H1 (cell line): ENCODE results near the gene CACNA1F. TPM values are rescaled to one million over a fixed set of nuclear protein-coding genes. Genes with fewer than 3 reads are reported as not detected.

Source experiments
- CTCF ChIA-PET: fragments of 300-600 bp; sonication (Branson Sonifier 250); formaldehyde crosslinking; loops from one replicate; lab custom pipeline; 2021; ENCODE audit not compliant: partially characterized antibody; lab: Charles Lee
- POLR2A ChIA-PET: fragments of 300-600 bp; sonication (Branson Sonifier 250); formaldehyde crosslinking; loops from one replicate; lab custom pipeline; 2021; ENCODE audit warnings: inconsistent platforms; ENCODE audit not compliant: partially characterized antibody; lab: Charles Lee
- DNase-seq, 2 experiments: peaks; one replicate each; pipeline versions ENCODE4 v3.0.0 to v3.0.0-alpha.2; 2010 to 2022; ENCODE audit warnings: low spot score in 2 of 2, low read depth in 1 of 2, mixed read lengths in 1 of 2
- FAIRE-seq: peaks from 2 replicates; lab custom pipeline; 2011; peaks lifted over from hg19 to GRCh38; lab: Jason Lieb, UNC
- H2AFZ ChIP-seq: 2 replicates; pipeline ENCODE4 v1.8.1; 2012; ENCODE audit warnings: low read length, inconsistent platforms
- H2AK5ac ChIP-seq: 2 replicates; pipeline ENCODE4 v1.6.1; 2013; ENCODE audit warnings: low read depth, low read length
- H2BK120ac ChIP-seq: replicated peaks from 2 replicates; pipeline ENCODE3; 2013; ENCODE audit warnings: low read depth, low read length, inconsistent platforms
- H2BK12ac ChIP-seq: 2 replicates; pipeline ENCODE4 v1.6.1; 2013; ENCODE audit warnings: low read depth, low read length
- H2BK15ac ChIP-seq: 2 replicates; pipeline ENCODE4 v1.6.1; 2013; ENCODE audit warnings: low read length
- H2BK20ac ChIP-seq: 2 replicates; pipeline ENCODE4 v1.6.1; 2013; ENCODE audit warnings: low read length
- H2BK5ac ChIP-seq: 2 replicates; pipeline ENCODE4 v1.6.1; 2013; ENCODE audit warnings: low read depth, low read length
- H3K14ac ChIP-seq: 2 replicates; pipeline ENCODE4 v1.6.1; 2013; ENCODE audit warnings: inconsistent platforms; ENCODE audit not compliant: insufficient read length
- H3K18ac ChIP-seq: 2 replicates; pipeline ENCODE4 v1.6.1; 2013; ENCODE audit warnings: low read length; ENCODE audit errors: extremely low read depth
- H3K23ac ChIP-seq: 2 replicates; pipeline ENCODE4 v1.6.1; 2013; ENCODE audit warnings: inconsistent platforms; ENCODE audit not compliant: insufficient read length
- H3K23me2 ChIP-seq: 2 replicates; pipeline ENCODE4 v1.6.1; 2013; ENCODE audit warnings: low read depth, low read length
- H3K27ac ChIP-seq: 2 replicates; pipeline ENCODE4 v1.6.1; 2011; ENCODE audit warnings: low read depth, low read length, inconsistent platforms
- H3K27me3 ChIP-seq, 4 experiments: replicated peaks in 1 of 4; 1 replicate in 1 of 4; 2 replicates in 3 of 4; pipeline versions ENCODE4 v1.6.1 to v1.8.1; 2011 to 2013; ENCODE audit warnings: low read length in 3 of 4, mild to moderate bottlenecking in 3 of 4, inconsistent platforms in 2 of 4, mixed read lengths in 2 of 4, moderate library complexity in 1 of 4; ENCODE audit not compliant: control insufficient read depth in 3 of 4, insufficient read depth in 3 of 4; ENCODE audit errors: extremely low read depth in 1 of 4
- H3K36me3 ChIP-seq, 4 experiments: 2 replicates each; pipeline versions ENCODE4 v1.6.1 to v1.8.1; 2011 to 2013; ENCODE audit warnings: mild to moderate bottlenecking in 4 of 4, low read length in 3 of 4, moderate library complexity in 2 of 4, control low read depth in 1 of 4, inconsistent platforms in 1 of 4; ENCODE audit not compliant: insufficient read depth in 4 of 4, control insufficient read depth in 2 of 4
- H3K4ac ChIP-seq: replicated peaks from 2 replicates; pipeline ENCODE3; 2013; ENCODE audit warnings: low read length, low read depth, mixed read lengths, inconsistent platforms; ENCODE audit not compliant: insufficient read length
- H3K4me1 ChIP-seq, 4 experiments: replicated peaks in 1 of 4; 1 replicate in 1 of 4; 2 replicates in 3 of 4; pipeline versions ENCODE4 v1.6.1 to v1.8.1; 2011 to 2013; ENCODE audit warnings: low read length in 3 of 4, inconsistent platforms in 2 of 4, mixed read lengths in 1 of 4; ENCODE audit not compliant: insufficient read depth in 4 of 4, control insufficient read depth in 3 of 4
- H3K4me2 ChIP-seq, 2 experiments: 2 replicates each; pipeline versions ENCODE4 v1.6.1 to v1.8.1; 2011 to 2013; ENCODE audit warnings: low read depth in 2 of 2, low read length in 2 of 2, control low read depth in 1 of 2, inconsistent platforms in 1 of 2, mild to moderate bottlenecking in 1 of 2; ENCODE audit not compliant: insufficient read depth in 1 of 2
- H3K4me3 ChIP-seq, 4 experiments: fragments of 200-600, 300-600 bp in 1 of 4; sonication (generic), shearing (Covaris generic), sonication (Bioruptor Twin) in 1 of 4; 2 replicates each; pipeline versions ENCODE4 v1.5.1 to v1.8.1; 2011 to 2016; ENCODE audit warnings: low read length in 4 of 4, low read depth in 3 of 4, control low read depth in 2 of 4, inconsistent platforms in 2 of 4, mild to moderate bottlenecking in 2 of 4, mixed read lengths in 1 of 4, moderate library complexity in 1 of 4; ENCODE audit not compliant: insufficient read depth in 2 of 4; ENCODE audit errors: extremely low read depth in 1 of 4
- H3K56ac ChIP-seq: replicated peaks from 2 replicates; pipeline ENCODE3; 2013; ENCODE audit warnings: low read depth, mild to moderate bottlenecking, mixed read lengths, low read length, inconsistent platforms; ENCODE audit not compliant: insufficient read length
- H3K79me1 ChIP-seq: 2 replicates; pipeline ENCODE4 v1.6.1; 2013; ENCODE audit warnings: low read depth, low read length, control low read depth
- H3K79me2 ChIP-seq, 2 experiments: 2 replicates each; pipeline versions ENCODE4 v1.6.1 to v1.8.1; 2012 to 2013; ENCODE audit warnings: low read length in 2 of 2, mild to moderate bottlenecking in 2 of 2, inconsistent platforms in 1 of 2; ENCODE audit not compliant: insufficient read depth in 2 of 2, control insufficient read depth in 1 of 2
- H3K9ac ChIP-seq, 4 experiments: replicated peaks in 1 of 4; 1 replicate in 1 of 4; 2 replicates in 3 of 4; pipeline versions ENCODE4 v1.6.1 to v1.8.1; 2011 to 2013; ENCODE audit warnings: low read depth in 3 of 4, low read length in 3 of 4, control low read depth in 2 of 4, mild to moderate bottlenecking in 2 of 4, moderate library complexity in 2 of 4, inconsistent platforms in 1 of 4; ENCODE audit errors: extremely low read depth in 1 of 4
- H3K9me3 ChIP-seq, 2 experiments: 2 replicates each; pipeline versions ENCODE4 v1.6.1 to v1.8.1; 2012 to 2013; ENCODE audit warnings: mild to moderate bottlenecking in 2 of 2, moderate library complexity in 2 of 2, control low read depth in 1 of 2, inconsistent platforms in 1 of 2, low read depth in 1 of 2, low read length in 1 of 2, mixed read lengths in 1 of 2; ENCODE audit not compliant: insufficient read depth in 2 of 2
- H4K20me1 ChIP-seq, 2 experiments: replicated peaks in 1 of 2; 2 replicates each; pipeline versions ENCODE3 to v1.8.1; 2011 to 2013; ENCODE audit warnings: inconsistent platforms in 2 of 2, low read length in 2 of 2, mild to moderate bottlenecking in 1 of 2; ENCODE audit not compliant: insufficient read depth in 2 of 2, control insufficient read depth in 1 of 2
- H4K5ac ChIP-seq: 2 replicates; pipeline ENCODE4 v1.6.1; 2013; ENCODE audit warnings: low read length, low read depth, mixed read lengths, inconsistent platforms; ENCODE audit not compliant: insufficient read length
- H4K8ac ChIP-seq: 2 replicates; pipeline ENCODE4 v1.8.0; 2013; ENCODE audit warnings: mild to moderate bottlenecking, moderate library complexity, low read length, inconsistent platforms; ENCODE audit not compliant: insufficient read depth; ENCODE audit errors: extremely low read depth
- H4K91ac ChIP-seq: replicated peaks from 2 replicates; pipeline ENCODE3; 2013; ENCODE audit warnings: low read length, mixed read lengths, inconsistent platforms; ENCODE audit not compliant: insufficient read length
- BRCA1 ChIP-seq: IDR thresholded peaks from 2 replicates; pipeline ENCODE4 v1.6.1; 2012; ENCODE audit warnings: low read depth, low read length, improper control_type of control experiment
- EGR1 ChIP-seq: IDR thresholded peaks from 2 replicates; pipeline ENCODE4 v1.6.1; 2011; ENCODE audit warnings: low read depth, low read length, borderline replicate concordance
- EP300 ChIP-seq, 2 experiments: IDR thresholded peaks; 1 replicate in 1 of 2; 2 replicates in 1 of 2; pipeline ENCODE4 v1.6.1; 2011 to 2012; ENCODE audit warnings: low read depth in 2 of 2, low read length in 2 of 2, mild to moderate bottlenecking in 2 of 2, borderline replicate concordance in 1 of 2, inconsistent platforms in 1 of 2, moderate library complexity in 1 of 2
- GTF2F1 ChIP-seq: IDR thresholded peaks from 2 replicates; pipeline ENCODE4 v1.6.1; 2012; ENCODE audit warnings: low read depth, low read length, improper control_type of control experiment, borderline replicate concordance
- JUND ChIP-seq: IDR thresholded peaks from 2 replicates; pipeline ENCODE4 v1.6.1; 2011; ENCODE audit warnings: mild to moderate bottlenecking, improper control_type of control experiment, low read length
- POLR2A ChIP-seq, 2 experiments: IDR thresholded peaks; 1 replicate in 1 of 2; 2 replicates in 1 of 2; pipeline ENCODE4 v1.6.1; 2011; ENCODE audit warnings: low read depth in 2 of 2, low read length in 2 of 2, mild to moderate bottlenecking in 2 of 2; ENCODE audit errors: control extremely low read depth in 1 of 2
- POLR2AphosphoS5 ChIP-seq: IDR thresholded peaks from 2 replicates; pipeline ENCODE4 v1.6.1; 2011; ENCODE audit warnings: low read depth, low read length
- SRF ChIP-seq: IDR thresholded peaks from 2 replicates; pipeline ENCODE4 v1.6.1; 2011; ENCODE audit warnings: mild to moderate bottlenecking, low read depth, low read length, moderate library complexity
- TEAD4 ChIP-seq: IDR thresholded peaks from 2 replicates; pipeline ENCODE4 v1.6.1; 2012; ENCODE audit warnings: low read depth, low read length, inconsistent platforms, mixed read lengths
- WGBS, 2 experiments: shearing (Covaris generic) in 1 of 2; methylation state at CpG; one replicate each; pipeline versions ENCODE4 v1.1.6 to v1.1.7; 2013 to 2015; ENCODE audit warnings: low lambda C conversion rate in 2 of 2, mixed read lengths in 2 of 2, inconsistent platforms in 1 of 2, low coverage in 1 of 2, missing lambda C conversion rate in 1 of 2; ENCODE audit not compliant: insufficient replicate concordance in 2 of 2, insufficient coverage in 1 of 2, insufficient read length in 1 of 2; ENCODE audit errors: extremely low coverage in 1 of 2, missing lambda C conversion rate in 1 of 2; 5-methylcytosine and 5-hydroxymethylcytosine counted together
- polyA plus RNA-seq, 7 experiments: library from polyadenylated mRNA; depleted of rRNA in 3 of 7; stranded (reverse) in 5 of 7; unstranded in 2 of 7; fragments of >200 nt in 5 of 7; fragments of 200-250 nt in 2 of 7; gene quantifications; 1 replicate in 5 of 7; 2 replicates in 1 of 7; 4 replicates in 1 of 7; pipeline versions ENCODE4 v1.2.1 to v1.2.3, GENCODE V29; 2011 to 2013; ENCODE audit warnings: missing spikeins in 2 of 7, mixed read lengths in 2 of 7
- total RNA-seq: library from RNA; stranded (reverse); fragmentation: NEBNext Ultra II Directional; extraction: Animal tissue kit (Norgen Biotek cat#: 25700); gene quantifications from 2 replicates; pipeline ENCODE4 v1.2.1, GENCODE V29; 2021
- TF ChIP-seq, protein P1 (sequence below): IDR thresholded peaks from 2 replicates; pipeline ENCODE4 v1.6.1; 2011; ENCODE audit warnings: low read length, improper control_type of control experiment
- TF ChIP-seq, protein P2 (sequence below): IDR thresholded peaks from 2 replicates; pipeline ENCODE4 v1.6.1; 2012; ENCODE audit warnings: low read length, inconsistent platforms

The CACNA1F gene
- total and polyA plus RNA-seq, 2 of the 8 experiments (the other 6 are each of a cell fraction or from before 2014, with no cell fraction given): 0.59 to 0.84 TPM

DNA sequence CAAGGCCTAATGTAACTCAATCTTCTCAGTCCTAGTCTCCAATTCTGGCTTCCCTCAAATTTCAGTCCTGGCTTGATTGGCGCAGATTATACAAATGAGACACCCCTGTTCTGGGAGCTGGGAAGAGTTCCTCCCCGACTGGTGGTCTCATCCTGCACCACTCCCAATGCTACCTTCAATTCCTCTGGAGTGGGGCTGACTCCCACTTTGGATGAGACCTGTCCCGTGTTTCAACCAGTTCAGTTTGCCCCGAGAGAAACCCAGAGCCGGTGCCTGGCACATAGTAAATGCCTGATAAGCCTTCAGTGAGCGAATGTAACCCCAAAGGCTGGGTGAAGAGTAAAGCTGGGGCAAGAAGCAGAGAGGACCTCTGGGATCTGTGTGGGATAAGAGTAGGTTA lies 29.1 kb downstream of the CACNA1F start:
- no peak overlapping the region for H3K56ac ChIP-seq

More for the DNA sequence above, 29.1 kb downstream of the CACNA1F start:
- Histone ChIP-seq H3K27me3 (no peaks in the 10 kb centered on the region), H3K23me2 (peaks cover 5% of the 10 kb centered on the region; the same call in 1 of the 2 replicates), H2BK15ac (no peak overlapping the region), H3K9me3 (no peaks in the 10 kb centered on the region), H4K8ac (no peak overlapping the region), H2BK20ac (no peak overlapping the region), H3K79me2 (no peaks in the 10 kb centered on the region), H3K4me2 (no peak overlapping the region), H2BK5ac (no peak overlapping the region), H3K27ac (no peak overlapping the region), H3K4me3 (no peak overlapping the region), H4K5ac (no peak overlapping the region), H3K79me1 (no peaks in the 10 kb centered on the region), H3K23ac (no peak overlapping the region), H4K20me1 (no peaks in the 10 kb centered on the region), H3K18ac (no peak overlapping the region), H3K9ac (no peak overlapping the region)
- ChIA-PET POLR2A (no interaction called here), CTCF (interaction anchor here (0.6 kb wide), 1 partner anchor 263 kb away, joined by 3 read pairs; no protein-coding TSS in a partner anchor)
- DNase-seq (no peak), FAIRE-seq (no peak)
- no peak for TF ChIP-seq EGR1
- no peak for TF ChIP-seq POLR2A (IDR thresholded peaks at IDR 0.05; ENCODE audit: control extremely low read depth in 1 of 2, low read depth in 2 of 2, low read length in 2 of 2)
- TF ChIP-seq TEAD4: no peak
- TF ChIP-seq BRCA1: no peak
- TF ChIP-seq POLR2AphosphoS5: no peak
- TF ChIP-seq, protein P1, sequence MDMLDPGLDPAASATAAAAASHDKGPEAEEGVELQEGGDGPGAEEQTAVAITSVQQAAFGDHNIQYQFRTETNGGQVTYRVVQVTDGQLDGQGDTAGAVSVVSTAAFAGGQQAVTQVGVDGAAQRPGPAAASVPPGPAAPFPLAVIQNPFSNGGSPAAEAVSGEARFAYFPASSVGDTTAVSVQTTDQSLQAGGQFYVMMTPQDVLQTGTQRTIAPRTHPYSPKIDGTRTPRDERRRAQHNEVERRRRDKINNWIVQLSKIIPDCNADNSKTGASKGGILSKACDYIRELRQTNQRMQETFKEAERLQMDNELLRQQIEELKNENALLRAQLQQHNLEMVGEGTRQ: no peak
- no peak for TF ChIP-seq EP300 (IDR thresholded peaks at IDR 0.05; ENCODE audit: borderline replicate concordance in 1 of 2, low read depth in 2 of 2, low read length in 2 of 2)
- TF ChIP-seq, protein P2, sequence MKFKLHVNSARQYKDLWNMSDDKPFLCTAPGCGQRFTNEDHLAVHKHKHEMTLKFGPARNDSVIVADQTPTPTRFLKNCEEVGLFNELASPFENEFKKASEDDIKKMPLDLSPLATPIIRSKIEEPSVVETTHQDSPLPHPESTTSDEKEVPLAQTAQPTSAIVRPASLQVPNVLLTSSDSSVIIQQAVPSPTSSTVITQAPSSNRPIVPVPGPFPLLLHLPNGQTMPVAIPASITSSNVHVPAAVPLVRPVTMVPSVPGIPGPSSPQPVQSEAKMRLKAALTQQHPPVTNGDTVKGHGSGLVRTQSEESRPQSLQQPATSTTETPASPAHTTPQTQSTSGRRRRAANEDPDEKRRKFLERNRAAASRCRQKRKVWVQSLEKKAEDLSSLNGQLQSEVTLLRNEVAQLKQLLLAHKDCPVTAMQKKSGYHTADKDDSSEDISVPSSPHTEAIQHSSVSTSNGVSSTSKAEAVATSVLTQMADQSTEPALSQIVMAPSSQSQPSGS: no peak
- TF ChIP-seq SRF: no peak
- no peak for TF ChIP-seq GTF2F1
- no peak for TF ChIP-seq JUND
- TF ChIP-seq, all 59 proteins: peak for 0
- H2AFZ ChIP-seq: no peak overlapping the region
- no peaks in the 10 kb centered on the region for H3K36me3 ChIP-seq
- H4K91ac ChIP-seq: no peak overlapping the region
- H2BK120ac ChIP-seq: no peak overlapping the region
- H3K4ac ChIP-seq: no peak overlapping the region
- H2AK5ac ChIP-seq: no peak overlapping the region
- no peak overlapping the region for H3K14ac ChIP-seq
- H2BK12ac ChIP-seq: no peak overlapping the region
- WGBS, 2 experiments: 83% methylated on average over 6 of the region's 6 CpGs; no CpG with 5 or more reads in 1 of the 2 experiments
- peaks cover 0 to 7% (median 3%) of the 10 kb centered on the region in 4 experiments; a peak in 5 of 7 replicates for H3K4me1 ChIP-seq
